Colonic mucosa (tissue), 4 donors: ENCODE data around the gene MDFI. TPM values are rescaled to one million over a fixed set of nuclear protein-coding genes. Genes with fewer than 3 reads are reported as not detected.

Experiments used
- DNase-seq: peaks from one replicate; pipeline ENCODE4 v3.0.0-alpha.2; 2020
- H3K27ac ChIP-seq: fragments of 200-600 bp; one replicate; pipeline ENCODE4 v1.8.0; 2021
- H3K27me3 ChIP-seq: fragments of 200-600 bp; one replicate; pipeline ENCODE4 v1.8.0; 2021
- H3K36me3 ChIP-seq: fragments of 200-600 bp; one replicate; pipeline ENCODE4 v1.8.0; 2021
- H3K4me1 ChIP-seq: fragments of 200-600 bp; one replicate; pipeline ENCODE4 v1.8.0; 2021; ENCODE audit warnings: mild to moderate bottlenecking
- H3K4me3 ChIP-seq: fragments of 200-600 bp; one replicate; pipeline ENCODE4 v1.8.0; 2021
- H3K9ac ChIP-seq, 2 donors: one replicate each; pipeline ENCODE4 v1.7.0; 2013; ENCODE audit warnings: control low read depth in 2 of 2, low read depth in 2 of 2, low read length in 2 of 2
- H3K9me3 ChIP-seq: fragments of 200-600 bp; one replicate; pipeline ENCODE4 v1.8.0; 2021
- CTCF ChIP-seq: fragments of 200-600 bp; IDR thresholded peaks from one replicate; pipeline ENCODE4 v1.8.0; 2022; ENCODE audit warnings: antibody characterized with exemption, mild to moderate bottlenecking
- intact Hi-C: fragments of 100-400 bp; cut with DNase I; formaldehyde crosslinking; loops from one replicate; pipeline ENCODE4 v1.14.1; 2022
- total RNA-seq, 2 donors: library from RNA; stranded (reverse); fragmentation: NEBNext Ultra II Directional in 1 of 2; extraction: Animal tissue kit (Norgen Biotek cat#: 25700) in 1 of 2; gene quantifications; one replicate each; pipeline ENCODE4 v1.2.1, GENCODE V29; 2021
- donor health status: healthy.
- donor health status: DM: no; HTN: no; CAD: no.
- donor health status: DM: no; HTN: no; CAD: no.

MDFI gene
- total RNA-seq, 2 donors from 2014 or later: 1.1 to 1.9 TPM

- Histone ChIP-seq H3K4me1 (no peaks in the 10 kb centered on the region), H3K27ac (no peak overlapping the region), H3K9ac (no peak overlapping the region), H3K9me3 (no peaks in the 10 kb centered on the region), H3K4me3 (no peak overlapping the region), H3K27me3 (no peaks in the 10 kb centered on the region), H3K36me3 (no peaks in the 10 kb centered on the region)
- intact Hi-C loops: no loop called here
- TF ChIP-seq CTCF: no peak
- DNase-seq: no peak
These were observed 43.1 kb upstream of the MDFI start for GRCh38 chr6:41595166-41595565.

DNA sequence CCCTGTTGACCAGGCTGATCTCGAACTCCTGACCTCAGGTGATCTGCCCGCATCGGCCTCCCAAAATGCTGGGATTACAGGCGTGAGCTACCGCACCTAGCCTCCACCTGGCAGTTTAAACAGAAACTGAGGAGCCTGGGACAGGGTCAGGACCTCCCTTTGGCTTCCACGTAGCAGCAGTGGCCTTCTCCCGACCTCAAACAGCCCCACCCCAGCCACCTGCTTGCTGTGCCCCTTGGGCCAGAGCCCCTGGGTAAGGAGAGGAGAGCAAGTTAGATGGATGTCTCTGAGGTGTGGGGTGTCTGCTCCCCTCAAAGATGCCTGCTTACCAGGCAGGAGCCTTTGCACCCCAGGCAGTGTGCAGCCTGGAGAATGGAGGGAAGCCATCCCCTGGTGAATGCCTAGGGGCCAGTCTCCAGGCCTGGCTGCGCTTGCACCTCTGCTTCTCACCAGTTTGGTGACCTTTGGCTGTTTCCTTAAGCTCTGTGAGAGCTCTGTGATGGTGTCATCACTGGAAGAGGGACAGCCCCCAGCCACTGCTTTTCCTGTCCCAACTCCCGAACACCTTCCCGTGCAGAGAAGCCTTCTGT lies 42.1 kb upstream of the MDFI start:
- Histone ChIP-seq H3K9me3 (no peaks in the 10 kb centered on the region), H3K27ac (no peak overlapping the region), H3K27me3 (no peaks in the 10 kb centered on the region), H3K9ac (no peak overlapping the region), H3K4me3 (no peak overlapping the region), H3K36me3 (no peaks in the 10 kb centered on the region), H3K4me1 (no peaks in the 10 kb centered on the region)
- intact Hi-C loops: no loop called here
- no peak for TF ChIP-seq CTCF
- no peak for DNase-seq

DNA sequence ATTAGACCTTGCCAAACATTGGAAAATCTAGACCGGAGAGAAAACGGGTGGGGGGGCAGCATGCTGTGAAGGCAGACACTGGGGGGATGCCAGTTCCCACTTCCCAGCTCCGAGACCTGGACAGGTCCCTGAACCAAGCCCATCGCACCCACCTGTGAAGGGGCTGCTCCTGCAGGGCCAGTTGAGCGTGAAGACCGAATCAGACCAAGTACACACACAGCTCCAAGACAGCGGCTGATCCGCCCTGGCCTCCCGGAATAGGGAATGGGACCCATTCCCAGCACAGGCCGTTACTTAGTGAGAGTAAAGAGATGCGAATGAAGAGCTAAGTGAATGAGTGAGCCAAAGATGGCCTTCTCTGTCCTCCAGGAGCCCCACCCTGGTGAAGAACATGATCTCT lies 41.5 kb upstream of the MDFI start:
- Histone ChIP-seq H3K9me3 (no peaks in the 10 kb centered on the region), H3K4me3 (no peak overlapping the region), H3K27me3 (no peaks in the 10 kb centered on the region), H3K4me1 (no peaks in the 10 kb centered on the region), H3K36me3 (no peaks in the 10 kb centered on the region), H3K9ac (no peak overlapping the region), H3K27ac (no peak overlapping the region)
- no peak for TF ChIP-seq CTCF
- DNase-seq: no peak
- intact Hi-C loops: no loop called here

- H3K27me3 ChIP-seq: no peaks in the 10 kb centered on the region
- H3K4me3 ChIP-seq: no peak overlapping the region
- no peak overlapping the region for H3K9ac ChIP-seq
- H3K36me3 ChIP-seq: no peaks in the 10 kb centered on the region
- peaks cover 5% of the 10 kb centered on the region for H3K4me1 ChIP-seq
- H3K9me3 ChIP-seq: no peaks in the 10 kb centered on the region
- TF ChIP-seq CTCF: no peak
- intact Hi-C loops: no loop called here
- no peak for DNase-seq
- H3K27ac ChIP-seq: no peak overlapping the region
These were observed 40.8 kb upstream of the MDFI start for GRCh38 chr6:41597246-41598000.

- Histone ChIP-seq H3K36me3 (no peaks in the 10 kb centered on the region), H3K9ac (no peak overlapping the region), H3K4me3 (no peak overlapping the region), H3K27me3 (no peaks in the 10 kb centered on the region), H3K4me1 (peaks cover 7% of the 10 kb centered on the region), H3K27ac (no peak overlapping the region), H3K9me3 (no peaks in the 10 kb centered on the region)
- DNase-seq: no peak
- no peak for TF ChIP-seq CTCF
- intact Hi-C loops: no loop called here
These were observed 39.6 kb upstream of the MDFI start for GRCh38 chr6:41598670-41599014.
